ENCODE results near the gene CAPN6. TPM values are rescaled to one million over a fixed set of nuclear protein-coding genes. Genes with fewer than 3 reads are reported as not detected.

The CAPN6 gene, protein sequence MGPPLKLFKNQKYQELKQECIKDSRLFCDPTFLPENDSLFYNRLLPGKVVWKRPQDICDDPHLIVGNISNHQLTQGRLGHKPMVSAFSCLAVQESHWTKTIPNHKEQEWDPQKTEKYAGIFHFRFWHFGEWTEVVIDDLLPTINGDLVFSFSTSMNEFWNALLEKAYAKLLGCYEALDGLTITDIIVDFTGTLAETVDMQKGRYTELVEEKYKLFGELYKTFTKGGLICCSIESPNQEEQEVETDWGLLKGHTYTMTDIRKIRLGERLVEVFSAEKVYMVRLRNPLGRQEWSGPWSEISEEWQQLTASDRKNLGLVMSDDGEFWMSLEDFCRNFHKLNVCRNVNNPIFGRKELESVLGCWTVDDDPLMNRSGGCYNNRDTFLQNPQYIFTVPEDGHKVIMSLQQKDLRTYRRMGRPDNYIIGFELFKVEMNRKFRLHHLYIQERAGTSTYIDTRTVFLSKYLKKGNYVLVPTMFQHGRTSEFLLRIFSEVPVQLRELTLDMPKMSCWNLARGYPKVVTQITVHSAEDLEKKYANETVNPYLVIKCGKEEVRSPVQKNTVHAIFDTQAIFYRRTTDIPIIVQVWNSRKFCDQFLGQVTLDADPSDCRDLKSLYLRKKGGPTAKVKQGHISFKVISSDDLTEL
- total RNA-seq: under 1 TPM in 1 of 4 donors, not detected in 3; 0.35 TPM

GRCh38 chrX:111270339-111270738 lies at the start of gene CAPN6:
Gene CAPN6 (minus strand): TSS chrX:111270483. CDS start chrX:111263936, 6,547 bp downstream.
- no peak within 1 kb of the TSS for H3K4me3 ChIP-seq
- no peak within 1 kb of the TSS for H3K27ac ChIP-seq
- H3K4me1 ChIP-seq: no peaks in the 10 kb centered on the region
- no peak for DNase-seq
- no peaks in the 10 kb centered on the region for H3K9me3 ChIP-seq
- no peaks in the 10 kb centered on the region for H3K36me3 ChIP-seq
- H3K27me3 ChIP-seq: no peaks in the 10 kb centered on the region
- TF ChIP-seq, protein P1, sequence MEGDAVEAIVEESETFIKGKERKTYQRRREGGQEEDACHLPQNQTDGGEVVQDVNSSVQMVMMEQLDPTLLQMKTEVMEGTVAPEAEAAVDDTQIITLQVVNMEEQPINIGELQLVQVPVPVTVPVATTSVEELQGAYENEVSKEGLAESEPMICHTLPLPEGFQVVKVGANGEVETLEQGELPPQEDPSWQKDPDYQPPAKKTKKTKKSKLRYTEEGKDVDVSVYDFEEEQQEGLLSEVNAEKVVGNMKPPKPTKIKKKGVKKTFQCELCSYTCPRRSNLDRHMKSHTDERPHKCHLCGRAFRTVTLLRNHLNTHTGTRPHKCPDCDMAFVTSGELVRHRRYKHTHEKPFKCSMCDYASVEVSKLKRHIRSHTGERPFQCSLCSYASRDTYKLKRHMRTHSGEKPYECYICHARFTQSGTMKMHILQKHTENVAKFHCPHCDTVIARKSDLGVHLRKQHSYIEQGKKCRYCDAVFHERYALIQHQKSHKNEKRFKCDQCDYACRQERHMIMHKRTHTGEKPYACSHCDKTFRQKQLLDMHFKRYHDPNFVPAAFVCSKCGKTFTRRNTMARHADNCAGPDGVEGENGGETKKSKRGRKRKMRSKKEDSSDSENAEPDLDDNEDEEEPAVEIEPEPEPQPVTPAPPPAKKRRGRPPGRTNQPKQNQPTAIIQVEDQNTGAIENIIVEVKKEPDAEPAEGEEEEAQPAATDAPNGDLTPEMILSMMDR (IDR thresholded peaks at IDR 0.05): no peak
- no peak for TF ChIP-seq POLR2A (IDR thresholded peaks at IDR 0.05)

GRCh38 chrX:111319451-111319850 lies 49.2 kb upstream of the CAPN6 start:
- Histone ChIP-seq H3K4me3 (no peak overlapping the region), H3K4me1 (no peaks in the 10 kb centered on the region), H3K36me3 (no peaks in the 10 kb centered on the region), H3K27ac (no peak overlapping the region), H3K9me3 (no peaks in the 10 kb centered on the region), H3K27me3 (no peaks in the 10 kb centered on the region)
- DNase-seq: no peak
- TF ChIP-seq, protein P1 (IDR thresholded peaks at IDR 0.05): no peak
- TF ChIP-seq POLR2A (IDR thresholded peaks at IDR 0.05): no peak

DNA sequence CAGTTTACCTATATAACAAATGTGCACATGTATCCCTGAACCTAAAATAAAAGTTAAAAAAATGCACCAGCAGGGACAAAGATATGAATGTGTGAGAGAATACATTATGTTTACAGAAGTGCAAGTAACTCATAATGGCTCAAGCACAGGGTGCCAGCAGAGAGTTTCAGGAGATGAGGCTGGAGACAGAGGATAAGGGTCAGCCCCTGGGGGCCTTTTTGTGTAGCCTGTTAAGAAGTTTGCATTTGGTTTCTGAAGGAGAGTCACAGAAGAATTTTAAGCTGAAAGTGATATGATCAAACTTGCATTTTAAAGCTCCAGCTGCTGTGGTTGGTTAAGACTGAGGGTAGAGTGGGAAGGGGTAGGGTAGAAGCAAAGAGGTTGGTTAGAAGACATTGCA lies 48.6 kb upstream of the CAPN6 start:
- no peak overlapping the region for H3K4me3 ChIP-seq
- TF ChIP-seq, protein P1 (IDR thresholded peaks at IDR 0.05): no peak
- no peak for TF ChIP-seq POLR2A (IDR thresholded peaks at IDR 0.05)
- no peak for DNase-seq
- no peaks in the 10 kb centered on the region for H3K4me1 ChIP-seq
- no peaks in the 10 kb centered on the region for H3K36me3 ChIP-seq
- H3K27ac ChIP-seq: no peak overlapping the region
- no peaks in the 10 kb centered on the region for H3K9me3 ChIP-seq
- no peaks in the 10 kb centered on the region for H3K27me3 ChIP-seq

DNA sequence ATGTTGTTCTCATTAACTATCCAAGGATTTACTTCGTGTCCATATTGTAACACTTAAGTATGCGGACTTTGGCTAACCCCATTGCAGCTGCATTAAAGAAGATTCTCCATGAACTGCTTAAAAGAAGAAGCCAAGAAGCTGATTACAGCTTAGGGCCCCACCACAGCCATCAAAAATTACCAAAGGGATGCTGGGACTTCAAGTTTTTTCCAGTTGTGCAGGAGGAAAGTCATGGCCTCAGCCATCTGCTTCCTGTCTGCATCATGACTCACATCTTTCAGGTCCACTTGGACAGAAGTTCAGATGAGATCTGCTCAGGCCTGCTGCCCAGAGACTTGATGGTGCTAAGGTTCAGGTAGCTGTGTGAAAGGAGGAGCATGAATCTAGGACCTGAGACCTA lies 38.8 kb upstream of the CAPN6 start:
- no peak overlapping the region for H3K27ac ChIP-seq
- H3K27me3 ChIP-seq: no peaks in the 10 kb centered on the region
- H3K9me3 ChIP-seq: no peaks in the 10 kb centered on the region
- H3K4me1 ChIP-seq: no peaks in the 10 kb centered on the region
- TF ChIP-seq POLR2A (IDR thresholded peaks at IDR 0.05): no peak
- TF ChIP-seq, protein P1 (IDR thresholded peaks at IDR 0.05): no peak
- DNase-seq: no peak
- H3K4me3 ChIP-seq: no peak overlapping the region
- H3K36me3 ChIP-seq: no peaks in the 10 kb centered on the region

GRCh38 chrX:111308039-111308438 lies 37.8 kb upstream of the CAPN6 start:
- Histone ChIP-seq H3K27ac (no peak overlapping the region), H3K27me3 (no peaks in the 10 kb centered on the region), H3K4me1 (no peaks in the 10 kb centered on the region), H3K4me3 (no peak overlapping the region), H3K36me3 (no peaks in the 10 kb centered on the region), H3K9me3 (no peaks in the 10 kb centered on the region)
- no peak for TF ChIP-seq POLR2A (IDR thresholded peaks at IDR 0.05)
- TF ChIP-seq, protein P1 (IDR thresholded peaks at IDR 0.05): no peak
- DNase-seq: no peak

Measured in Peyer's patch (tissue), 4 donors.